Astrocyte (in vitro differentiated cells and primary cell): ENCODE measurements around the gene TMEM238. TPM values are rescaled to one million over a fixed set of nuclear protein-coding genes. Genes with fewer than 3 reads are reported as not detected.

Experiments used
- DNase-seq: peaks from one replicate; pipeline ENCODE4 v3.0.0-alpha.2; 2010; ENCODE audit warnings: low read depth
- FAIRE-seq: peaks from 2 replicates; lab custom pipeline; 2011; peaks lifted over from hg19 to GRCh38; lab: Jason Lieb, UNC
- H2AFZ ChIP-seq: 2 replicates; pipeline ENCODE4 v1.6.0; 2012; ENCODE audit warnings: low read depth, low read length, inconsistent platforms
- H3K27ac ChIP-seq: 2 replicates; pipeline ENCODE4 v1.5.1; 2011; ENCODE audit warnings: low read depth, low read length, inconsistent platforms
- H3K27me3 ChIP-seq: 2 replicates; pipeline ENCODE4 v1.6.0; 2011; ENCODE audit warnings: low read length, inconsistent platforms; ENCODE audit not compliant: insufficient read depth
- H3K36me3 ChIP-seq: 2 replicates; pipeline ENCODE4 v1.5.1; 2011; ENCODE audit warnings: low read length, inconsistent platforms; ENCODE audit not compliant: insufficient read depth
- H3K4me1 ChIP-seq: 2 replicates; pipeline ENCODE4 v1.5.1; 2011; ENCODE audit warnings: low read length, inconsistent platforms; ENCODE audit not compliant: insufficient read depth
- H3K4me2 ChIP-seq: 2 replicates; pipeline ENCODE4 v1.6.0; 2012; ENCODE audit warnings: low read length, inconsistent platforms
- H3K4me3 ChIP-seq: 2 replicates; pipeline ENCODE4 v1.5.1; 2011; ENCODE audit warnings: low read depth, mild to moderate bottlenecking, low read length, inconsistent platforms; ENCODE audit not compliant: insufficient read depth
- H3K79me2 ChIP-seq: 2 replicates; pipeline ENCODE4 v1.6.0; 2012; ENCODE audit warnings: mild to moderate bottlenecking, low read length, inconsistent platforms; ENCODE audit not compliant: insufficient read depth
- H3K9ac ChIP-seq: 2 replicates; pipeline ENCODE4 v1.6.0; 2012; ENCODE audit warnings: mild to moderate bottlenecking, low read length, inconsistent platforms
- H3K9me3 ChIP-seq: 2 replicates; pipeline ENCODE4 v1.5.1; 2012; ENCODE audit warnings: low read depth, mild to moderate bottlenecking, low read length, inconsistent platforms; ENCODE audit not compliant: insufficient read depth
- H4K20me1 ChIP-seq: 2 replicates; pipeline ENCODE4 v1.6.0; 2012; ENCODE audit warnings: low read length, inconsistent platforms; ENCODE audit not compliant: insufficient read depth
- H3K27ac Mint-ChIP-seq: one replicate; pipeline ENCODE4 v1.8.0; 2021; ENCODE audit warnings: mild to moderate bottlenecking, mixed read lengths; ENCODE audit not compliant: unreplicated experiment
- H3K27me3 Mint-ChIP-seq: one replicate; pipeline ENCODE4 v1.8.0; 2021; ENCODE audit warnings: low read depth, mixed read lengths; ENCODE audit not compliant: unreplicated experiment
- H3K36me3 Mint-ChIP-seq: one replicate; pipeline ENCODE4 v1.8.0; 2021; ENCODE audit warnings: low read depth, mixed read lengths; ENCODE audit not compliant: unreplicated experiment
- H3K4me1 Mint-ChIP-seq: one replicate; pipeline ENCODE4 v1.8.0; 2021; ENCODE audit warnings: low read depth, mixed read lengths; ENCODE audit not compliant: unreplicated experiment
- H3K4me3 Mint-ChIP-seq: one replicate; pipeline ENCODE4 v1.8.0; 2021; ENCODE audit warnings: mild to moderate bottlenecking, moderate library complexity, mixed read lengths; ENCODE audit not compliant: unreplicated experiment
- H3K9me3 Mint-ChIP-seq: one replicate; pipeline ENCODE4 v1.8.0; 2021; ENCODE audit warnings: mild to moderate bottlenecking, mixed read lengths; ENCODE audit not compliant: unreplicated experiment
- CTCF ChIP-seq: IDR thresholded peaks from 2 replicates; pipeline ENCODE4 v1.5.1; 2011; ENCODE audit warnings: low read depth, mild to moderate bottlenecking, inconsistent platforms, low read length, moderate library complexity; ENCODE audit not compliant: insufficient read depth
- EZH2 ChIP-seq: IDR thresholded peaks from 2 replicates; pipeline ENCODE4 v1.6.1; 2012; ENCODE audit warnings: mild to moderate bottlenecking, low read length, inconsistent platforms; ENCODE audit not compliant: insufficient read depth
- total RNA-seq: library from RNA; stranded (reverse); gene quantifications from 2 replicates; pipeline ENCODE4 v1.2.1, GENCODE V29; 2021

TMEM238 gene
- total RNA-seq, 1 donor from 2014 or later: 2.1 TPM

- Histone ChIP-seq H3K27ac (peak overlapping the region; percentile 93), H3K4me2 (peak overlapping the region; percentile 97), H4K20me1 (peaks cover 43% of the 10 kb centered on the region), H3K9me3 (no peaks in the 10 kb centered on the region), H2AFZ (peak overlapping the region; percentile 93), H3K9ac (peak overlapping the region; percentile 98), H3K36me3 (peaks cover 25% of the 10 kb centered on the region), H3K4me1 (peaks cover 46% of the 10 kb centered on the region), H3K79me2 (peaks cover 44% of the 10 kb centered on the region), H3K27me3 (no peaks in the 10 kb centered on the region), H3K4me3 (peak overlapping the region; percentile 95)
- H3K36me3 Mint-ChIP-seq: peaks cover 22% of the 10 kb centered on the region
- H3K27me3 Mint-ChIP-seq: no peaks in the 10 kb centered on the region
- FAIRE-seq (no peak), DNase-seq (peak; percentile 86)
- peaks cover 27% of the 10 kb centered on the region for H3K4me1 Mint-ChIP-seq
- peak overlapping the region; percentile 98 for H3K27ac Mint-ChIP-seq
- H3K9me3 Mint-ChIP-seq: peaks cover 2% of the 10 kb centered on the region
- H3K4me3 Mint-ChIP-seq: peak overlapping the region; percentile 100
- no peak for TF ChIP-seq CTCF
- TF ChIP-seq EZH2: no peak
These were observed 1.0 kb upstream of the TMEM238 start for GRCh38 chr19:55384920-55385723.

- Mint-ChIP-seq H3K4me1 (peaks cover 15% of the 10 kb centered on the region), H3K27ac (peak overlapping the region; percentile 62)
- no peak for FAIRE-seq
These were observed 587 bp downstream of the TMEM238 start for GRCh38 chr19:55383279-55384130.

More at GRCh38 chr19:55383279-55384130, 587 bp downstream of the TMEM238 start:
- peaks cover 2% of the 10 kb centered on the region for H3K27me3 Mint-ChIP-seq
- peaks cover 2% of the 10 kb centered on the region for H3K9me3 Mint-ChIP-seq
- peak overlapping the region; percentile 80 for H3K4me3 Mint-ChIP-seq
- Histone ChIP-seq H3K27ac (no peak overlapping the region), H3K4me1 (peaks cover 31% of the 10 kb centered on the region), H2AFZ (peak overlapping the region; percentile 79), H3K4me3 (peak overlapping the region; percentile 41), H3K9me3 (no peaks in the 10 kb centered on the region), H3K27me3 (no peaks in the 10 kb centered on the region), H3K36me3 (peaks cover 10% of the 10 kb centered on the region), H3K4me2 (peak overlapping the region; percentile 97), H3K79me2 (peaks cover 28% of the 10 kb centered on the region), H4K20me1 (peaks cover 27% of the 10 kb centered on the region), H3K9ac (peak overlapping the region; percentile 98)
- DNase-seq: peak; percentile 56
- TF ChIP-seq CTCF (no peak), EZH2 (no peak)
- peaks cover 21% of the 10 kb centered on the region for H3K36me3 Mint-ChIP-seq
